Measurements from ENCODE around the gene EDAR.

Gene EDAR

GRCh38 chr2:108965540-108966289 lies 23.3 kb downstream of the EDAR start:
- no peak for DNase-seq

GRCh38 chr2:108963057-108963456 lies 26.0 kb downstream of the EDAR start:
- no peak for DNase-seq

- DNase-seq: no peak
Measured at GRCh38 chr2:108961796-108962195, 27.2 kb downstream of the EDAR start.

- no peak for DNase-seq
Measured at GRCh38 chr2:108960006-108960405, 29.0 kb downstream of the EDAR start.

GRCh38 chr2:108959401-108959800 lies 29.6 kb downstream of the EDAR start:
- DNase-seq: no peak

- no peak for DNase-seq
Measured at GRCh38 chr2:108958632-108959341, 30.2 kb downstream of the EDAR start.

- no peak for DNase-seq
Measured at GRCh38 chr2:108958002-108958401, 31.0 kb downstream of the EDAR start.

GRCh38 chr2:108956375-108956774 lies 32.6 kb downstream of the EDAR start:
- DNase-seq: no peak

- DNase-seq: no peak
Measured at GRCh38 chr2:108950369-108951135, 38.5 kb downstream of the EDAR start.

- no peak for DNase-seq
Measured at GRCh38 chr2:108949316-108950239, 39.4 kb downstream of the EDAR start.

GRCh38 chr2:108947271-108947907 lies 41.6 kb downstream of the EDAR start:
- DNase-seq: no peak

- DNase-seq: no peak
Measured at GRCh38 chr2:108946442-108946841, 42.6 kb downstream of the EDAR start.

- no peak for DNase-seq
Measured at GRCh38 chr2:108945969-108946368, 43.1 kb downstream of the EDAR start.

- DNase-seq: no peak
Measured at GRCh38 chr2:108944601-108945331, 44.3 kb downstream of the EDAR start.

- DNase-seq: no peak
Measured at GRCh38 chr2:108943751-108944150, 45.3 kb downstream of the EDAR start.

- DNase-seq: no peak
Measured at GRCh38 chr2:108942888-108943287, 46.1 kb downstream of the EDAR start.

GRCh38 chr2:108942231-108942825 lies 46.7 kb downstream of the EDAR start:
- DNase-seq: no peak

GRCh38 chr2:108941767-108942166 lies 47.3 kb downstream of the EDAR start:
- no peak for DNase-seq

GRCh38 chr2:108941161-108941665 lies 47.8 kb downstream of the EDAR start:
- DNase-seq: no peak

GRCh38 chr2:108940156-108940555 lies 48.9 kb downstream of the EDAR start:
- no peak for DNase-seq

All from activated T-cell treated with anti-CD3 and anti-CD28 coated beads for 4 hours (primary cell).